ENCODE measurements around the gene ICAM1. TPM values are rescaled to one million over a fixed set of nuclear protein-coding genes. Genes with fewer than 3 reads are reported as not detected.

The ICAM1 gene
- polyA plus RNA-seq, 1 donor (not counting 4 experiments of a cell fraction or from before 2014, with no cell fraction given), result 0.30 TPM

GRCh38 chr19:10332965-10333757 is 62.2 kb downstream of the ICAM1 start, which contains the start of gene RAVER1:
Gene RAVER1 (minus strand): TSS chr19:10333529. CDS start chr19:10333507, 22 bp downstream.
- Histone ChIP-seq H3K4me3 (ENCODE audit: control insufficient read depth in 2 of 3, extremely low read depth in 1 of 3, insufficient read depth in 2 of 3, low read depth in 1 of 3, low read length in 3 of 3) (peak within 1 kb of the TSS; percentile 70 to 94 (median 92)), H3K4me2 (ENCODE audit: control insufficient read depth, extremely low read depth, insufficient read depth, low read depth, low read length) (peak within 1 kb of the TSS; percentile 99), H3K36me3 (ENCODE audit: control insufficient read depth in 2 of 2, extremely low read depth in 1 of 2, insufficient read depth in 2 of 2, low read length in 2 of 2) (peaks cover 7 to 14% of the 10 kb centered on the region in 2 experiments), H3K79me2 (ENCODE audit: control insufficient read depth, insufficient read depth, low read length) (peaks cover 36% of the 10 kb centered on the region), H3K4me1 (ENCODE audit: control insufficient read depth, extremely low read depth, insufficient read depth, low read length) (peaks cover 19% of the 10 kb centered on the region), H3K9me1 (ENCODE audit: control insufficient read depth, extremely low read depth, insufficient read depth, low read length) (no peaks in the 10 kb centered on the region), H3K27ac (ENCODE audit: control insufficient read depth, insufficient read depth, low read length) (peak within 1 kb of the TSS; percentile 82), H2AFZ (ENCODE audit: control insufficient read depth, low read length) (peak within 1 kb of the TSS; percentile 94), H3K9ac (ENCODE audit: control insufficient read depth, extremely low read depth, insufficient read depth, low read length) (peak within 1 kb of the TSS; percentile 84), H3K9me3 (ENCODE audit: control insufficient read depth, low read depth, low read length) (no peaks in the 10 kb centered on the region), H3K27me3 (ENCODE audit: control insufficient read depth, extremely low read depth, insufficient read depth, low read length) (no peaks in the 10 kb centered on the region), H4K20me1 (ENCODE audit: control insufficient read depth, extremely low read depth, insufficient read depth, low read length) (no peaks in the 10 kb centered on the region)
- no peak for TF ChIP-seq CTCF (optimal IDR thresholded peaks at IDR 0.05 in 1 of 3, IDR thresholded peaks at IDR 0.05 in 1 of 3, conservative IDR thresholded peaks at IDR 0.05 in 1 of 3; ENCODE audit: extremely low read depth in 1 of 3, insufficient read depth in 2 of 3, low read length in 3 of 3)
- FAIRE-seq (peak; percentile 55), DNase-seq (ENCODE audit: low read depth, low spot score) (peak; percentile 89)
- dilution Hi-C loops (cut with MboI; ENCODE audit: extremely low pct_ligation_motif_present, low sequenced_read_pairs), result no loop called here

GRCh38 chr19:10333758-10334587 is 63.1 kb downstream of the ICAM1 start:
- no peak for DNase-seq (ENCODE audit: low read depth, low spot score)
- H2AFZ ChIP-seq (ENCODE audit: control insufficient read depth, low read length), result peak overlapping the region; percentile 94
- H3K27ac ChIP-seq (ENCODE audit: control insufficient read depth, insufficient read depth, low read length), result peak overlapping the region; percentile 26
- no peaks in the 10 kb centered on the region for H3K9me1 ChIP-seq (ENCODE audit: control insufficient read depth, extremely low read depth, insufficient read depth, low read length)
- TF ChIP-seq CTCF (optimal IDR thresholded peaks at IDR 0.05 in 1 of 3, IDR thresholded peaks at IDR 0.05 in 1 of 3, conservative IDR thresholded peaks at IDR 0.05 in 1 of 3; ENCODE audit: extremely low read depth in 1 of 3, insufficient read depth in 2 of 3, low read length in 3 of 3) (no peak), EZH2 (IDR thresholded peaks at IDR 0.05; ENCODE audit: low read length) (no peak)
- H3K36me3 ChIP-seq (ENCODE audit: control insufficient read depth in 2 of 2, extremely low read depth in 1 of 2, insufficient read depth in 2 of 2, low read length in 2 of 2), result peaks cover 4 to 10% of the 10 kb centered on the region in 2 experiments
- H3K9me3 ChIP-seq (ENCODE audit: control insufficient read depth, low read depth, low read length), result no peaks in the 10 kb centered on the region
- H3K4me2 ChIP-seq (ENCODE audit: control insufficient read depth, extremely low read depth, insufficient read depth, low read depth, low read length), result peak overlapping the region; percentile 99
- H3K9ac ChIP-seq (ENCODE audit: control insufficient read depth, extremely low read depth, insufficient read depth, low read length), result peak overlapping the region; percentile 66
- H3K4me3 ChIP-seq (ENCODE audit: control insufficient read depth in 2 of 3, extremely low read depth in 1 of 3, insufficient read depth in 2 of 3, low read depth in 1 of 3, low read length in 3 of 3), result peak overlapping the region; percentile 70 to 94 (median 92)
- no peaks in the 10 kb centered on the region for H3K27me3 ChIP-seq (ENCODE audit: control insufficient read depth, extremely low read depth, insufficient read depth, low read length)
- H4K20me1 ChIP-seq (ENCODE audit: control insufficient read depth, extremely low read depth, insufficient read depth, low read length), result no peaks in the 10 kb centered on the region
- FAIRE-seq, result no peak
- peaks cover 19% of the 10 kb centered on the region for H3K4me1 ChIP-seq (ENCODE audit: control insufficient read depth, extremely low read depth, insufficient read depth, low read length)
- dilution Hi-C loops (cut with MboI; ENCODE audit: extremely low pct_ligation_motif_present, low sequenced_read_pairs), result no loop called here
- peaks cover 33% of the 10 kb centered on the region for H3K79me2 ChIP-seq (ENCODE audit: control insufficient read depth, insufficient read depth, low read length)
